ENCODE results near the gene NOS1AP.
"Not testable (repeated sequence)": the region's sequence is repeated elsewhere in the genome, so short reads cannot be mapped to it uniquely, and the experiment has no call there.

NOS1AP gene

DNA sequence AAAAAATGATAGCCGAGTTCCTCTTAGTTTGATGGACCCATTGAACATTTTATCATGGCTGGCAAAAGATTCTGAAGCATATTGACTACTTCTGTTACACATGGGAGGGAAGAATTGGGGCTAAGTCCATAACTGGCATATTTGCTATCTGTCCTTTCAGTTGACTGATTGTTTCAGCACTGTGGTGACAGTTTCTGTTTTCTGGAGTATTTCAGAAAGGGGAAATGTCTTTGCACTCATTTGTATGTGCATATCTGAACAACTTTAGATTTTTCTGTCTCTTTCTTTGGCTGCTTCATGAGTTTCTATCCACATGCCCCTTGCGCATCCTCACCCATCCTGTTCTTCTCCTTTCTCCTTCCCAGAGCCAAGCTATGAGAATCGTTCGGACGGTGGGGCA is 274.0 kb downstream of the NOS1AP start:
- DNase-seq: no peak

DNA sequence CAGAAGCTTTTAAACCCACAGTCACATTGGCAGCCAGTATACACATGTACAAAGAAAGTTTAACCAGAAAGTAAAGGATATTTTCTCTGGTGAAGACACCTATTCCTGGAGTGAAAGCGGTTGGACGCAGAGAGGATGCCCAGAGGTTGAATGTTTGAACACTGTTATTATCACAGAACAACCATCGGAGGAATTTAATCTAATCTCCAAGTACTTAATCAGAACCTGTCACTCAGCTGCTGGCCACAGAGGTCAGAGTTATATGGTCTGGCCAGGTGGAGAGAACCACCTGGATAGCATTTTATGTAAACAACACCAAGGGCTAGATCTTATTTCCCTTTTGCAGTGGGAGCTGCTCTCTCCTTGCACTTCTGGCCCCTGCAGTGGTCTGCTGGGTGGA is 277.8 kb downstream of the NOS1AP start:
- DNase-seq: no peak

DNA sequence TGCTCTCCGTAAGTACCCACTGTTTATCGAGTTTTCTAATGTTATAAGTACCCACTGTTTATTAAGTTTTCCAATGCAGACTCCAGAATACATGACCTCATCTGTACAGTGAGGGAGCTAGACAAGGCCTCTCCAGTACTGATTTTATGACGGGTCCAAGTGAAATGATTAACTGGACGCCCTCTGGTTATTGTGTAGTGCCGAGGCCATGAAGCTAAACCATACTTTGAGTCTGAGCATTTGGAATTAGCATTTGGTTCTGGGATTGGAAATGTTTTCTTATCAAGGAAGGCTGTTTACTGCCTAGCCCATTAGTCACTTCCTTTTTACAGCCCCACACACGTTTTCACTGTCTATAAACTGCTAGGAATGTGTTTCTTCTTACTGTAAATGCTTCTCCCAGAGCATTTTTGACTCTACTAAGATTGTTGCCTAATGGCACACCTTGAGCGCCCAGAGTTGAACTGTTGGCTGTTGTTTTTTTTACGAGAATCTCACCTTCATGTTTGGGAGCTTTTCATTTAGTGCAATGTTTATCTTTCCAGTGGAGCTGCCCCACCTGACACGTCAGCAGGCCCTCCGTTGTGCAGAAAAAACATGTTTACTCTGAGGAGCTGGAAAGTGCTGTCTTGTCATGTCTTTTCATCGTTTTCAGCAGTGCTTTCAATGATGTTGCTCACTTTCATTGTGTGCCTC is 280.3 kb downstream of the NOS1AP start:
- no peak for DNase-seq

DNA sequence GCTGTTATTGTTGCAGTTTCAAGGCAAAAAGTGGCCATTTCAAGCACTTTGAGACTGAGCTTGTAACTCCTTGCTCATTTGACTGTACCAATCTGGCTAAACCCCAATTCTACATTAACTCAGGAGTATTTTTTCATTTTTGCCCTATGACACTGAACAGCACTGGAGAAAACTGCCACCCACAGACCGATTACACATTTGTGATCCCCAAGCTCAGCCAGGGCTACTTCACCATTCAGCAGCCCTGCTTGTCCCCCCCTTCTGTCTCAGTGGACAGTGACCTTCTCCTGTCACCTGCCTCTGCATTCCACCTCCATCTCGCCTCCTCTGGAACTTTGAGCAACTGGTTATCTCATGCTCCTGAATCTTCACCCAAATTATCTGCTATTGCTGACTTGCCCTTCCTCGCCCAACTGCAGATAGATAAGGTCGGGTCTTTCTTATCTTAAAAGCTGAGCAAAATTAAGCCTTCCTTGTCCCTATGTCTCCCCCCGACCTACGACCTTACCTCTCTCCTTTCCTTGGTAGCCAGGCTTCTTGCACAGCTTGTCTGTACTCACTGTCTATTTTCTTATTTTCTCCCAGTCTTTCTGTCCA is 281.9 kb downstream of the NOS1AP start:
- DNase-seq: no peak

DNA sequence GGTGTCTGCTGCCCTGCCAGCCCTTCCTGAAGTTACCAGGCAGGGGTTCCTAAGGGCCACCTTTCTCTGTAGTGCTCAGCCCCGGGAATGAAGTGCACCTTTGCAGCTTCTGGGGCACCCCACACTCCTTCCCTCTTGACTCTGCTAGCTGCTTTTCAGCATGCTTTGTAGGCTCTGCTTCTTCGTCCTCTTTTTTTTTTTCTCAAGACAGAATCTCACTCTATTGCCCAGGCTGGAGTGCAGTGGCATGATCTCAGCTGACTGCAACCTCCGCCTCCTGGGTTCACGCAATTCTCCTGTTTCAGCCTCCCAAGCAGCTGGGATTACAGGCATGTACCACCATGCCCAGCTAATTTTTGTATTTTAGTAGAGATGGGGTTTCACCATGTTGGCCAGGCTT is 282.4 kb downstream of the NOS1AP start:
- not testable (repeated sequence) for DNase-seq

DNA sequence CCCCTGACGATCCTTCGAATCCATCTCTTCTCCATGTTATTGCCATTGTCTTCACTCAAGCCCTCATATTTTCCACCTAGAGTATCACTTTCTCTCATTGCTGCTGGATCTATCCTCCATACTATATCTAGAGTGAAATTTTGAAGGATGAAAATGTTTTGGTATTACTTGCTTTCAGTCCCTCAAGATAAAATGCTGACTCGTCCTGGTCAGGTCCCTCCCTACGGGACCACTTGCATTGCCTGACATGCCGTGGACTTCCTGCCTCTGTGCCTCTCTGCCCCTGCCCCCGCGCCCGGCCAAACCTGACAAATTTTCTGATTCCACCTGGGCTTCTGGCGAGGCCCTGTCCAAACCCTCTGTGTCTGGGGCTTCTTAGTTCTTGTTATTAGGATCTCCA is 283.6 kb downstream of the NOS1AP start:
- DNase-seq: no peak

DNA sequence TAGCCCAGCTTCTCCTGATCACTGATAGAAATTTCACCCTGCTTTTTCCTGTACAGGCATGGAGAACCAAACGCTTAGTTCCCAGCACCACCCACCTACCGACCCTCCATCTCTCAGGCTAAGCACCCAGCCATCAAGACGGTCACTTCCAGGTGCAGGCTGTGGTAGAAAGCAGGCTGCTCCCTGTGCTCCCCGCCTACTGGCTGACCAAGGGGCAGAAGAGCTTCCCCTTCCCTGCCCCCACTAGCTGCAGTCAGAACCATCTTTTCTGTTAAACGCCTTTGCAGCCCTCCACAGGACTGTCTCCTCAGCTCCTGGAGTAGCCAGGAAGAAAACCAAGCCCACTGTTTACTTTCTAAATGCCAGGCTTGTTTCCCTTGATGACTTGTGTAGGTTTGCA is 284.2 kb downstream of the NOS1AP start:
- DNase-seq: no peak

DNA sequence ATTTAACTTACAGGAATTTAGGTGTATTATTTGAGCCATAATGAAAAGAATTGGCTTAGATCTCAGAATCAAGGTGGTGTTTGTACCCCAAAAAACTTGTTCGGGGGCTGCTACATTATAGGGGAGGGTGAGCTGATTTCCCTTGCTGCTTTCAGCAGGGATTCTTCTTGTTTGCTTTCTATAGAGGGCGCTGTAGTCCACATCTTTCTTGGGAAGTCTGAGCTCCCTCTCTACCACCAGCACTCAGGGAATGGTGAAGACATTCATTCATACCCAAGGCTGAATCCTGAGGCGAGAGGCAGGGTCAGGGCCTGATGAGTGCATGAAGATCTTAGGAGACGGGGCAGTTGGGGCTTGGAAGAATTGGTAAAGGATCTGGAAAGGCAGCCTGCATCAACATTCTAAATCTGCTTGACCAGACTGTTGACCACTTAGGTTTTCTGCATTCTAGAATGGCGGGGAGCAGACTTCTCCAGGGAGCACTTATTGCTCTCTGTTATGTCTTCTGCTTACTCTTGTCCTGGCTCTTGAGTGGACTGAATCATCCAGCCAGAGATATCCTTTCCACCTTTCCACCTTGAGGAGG is 288.3 kb downstream of the NOS1AP start:
- DNase-seq: no peak

DNA sequence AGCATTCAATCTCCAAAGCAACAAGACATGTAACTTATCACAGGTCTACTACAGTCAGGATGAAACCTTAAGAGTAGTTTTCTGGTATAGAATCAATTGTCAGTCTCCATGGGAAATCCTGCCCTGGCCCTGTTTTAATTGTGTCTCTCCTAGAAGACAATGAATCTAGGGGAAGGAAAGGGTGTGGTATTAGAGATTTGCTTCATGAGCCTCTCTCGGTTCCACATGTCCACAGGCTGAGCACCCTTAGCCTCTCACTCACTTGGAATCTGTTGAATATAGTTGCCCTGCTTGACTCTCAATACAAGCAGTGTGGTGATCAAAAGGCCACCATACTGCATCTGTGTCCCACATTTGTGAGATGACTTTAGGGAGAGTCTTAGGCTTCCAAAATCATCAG is 289.4 kb downstream of the NOS1AP start:
- no peak for DNase-seq

DNA sequence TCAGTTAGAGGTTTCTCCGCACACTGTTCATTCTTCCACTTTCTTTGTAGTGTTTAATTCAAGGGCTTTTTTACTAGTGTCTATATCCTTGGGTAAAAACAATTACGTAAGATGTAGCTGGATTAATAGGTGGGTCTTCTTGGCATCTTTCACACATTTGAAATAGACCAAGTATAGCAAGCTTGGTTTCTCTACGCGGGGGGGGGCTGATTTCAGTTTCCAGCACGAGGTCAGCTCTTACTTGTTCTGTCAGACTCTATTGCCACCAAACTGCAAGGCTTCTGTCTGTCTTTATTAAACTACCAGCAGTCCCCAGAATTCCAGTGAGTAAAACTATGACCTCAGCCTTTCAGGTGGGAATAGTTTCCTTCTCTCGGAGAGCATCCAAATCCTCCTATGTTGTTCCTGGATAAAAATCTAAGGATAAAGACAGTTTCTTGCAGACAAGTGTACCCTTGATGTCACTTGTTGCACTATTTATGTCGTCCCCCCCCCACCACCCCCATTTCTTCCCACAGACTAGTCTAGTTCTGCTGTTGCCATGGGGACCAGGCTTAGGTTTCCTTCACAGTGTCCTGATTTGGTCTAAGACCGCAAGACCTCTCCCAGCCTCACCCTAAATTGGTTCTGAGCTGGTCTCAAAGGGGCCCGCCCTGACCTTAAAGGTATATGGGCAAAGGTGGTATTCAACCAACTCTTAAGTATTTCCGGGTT is 290.2 kb downstream of the NOS1AP start:
- no peak for DNase-seq

DNA sequence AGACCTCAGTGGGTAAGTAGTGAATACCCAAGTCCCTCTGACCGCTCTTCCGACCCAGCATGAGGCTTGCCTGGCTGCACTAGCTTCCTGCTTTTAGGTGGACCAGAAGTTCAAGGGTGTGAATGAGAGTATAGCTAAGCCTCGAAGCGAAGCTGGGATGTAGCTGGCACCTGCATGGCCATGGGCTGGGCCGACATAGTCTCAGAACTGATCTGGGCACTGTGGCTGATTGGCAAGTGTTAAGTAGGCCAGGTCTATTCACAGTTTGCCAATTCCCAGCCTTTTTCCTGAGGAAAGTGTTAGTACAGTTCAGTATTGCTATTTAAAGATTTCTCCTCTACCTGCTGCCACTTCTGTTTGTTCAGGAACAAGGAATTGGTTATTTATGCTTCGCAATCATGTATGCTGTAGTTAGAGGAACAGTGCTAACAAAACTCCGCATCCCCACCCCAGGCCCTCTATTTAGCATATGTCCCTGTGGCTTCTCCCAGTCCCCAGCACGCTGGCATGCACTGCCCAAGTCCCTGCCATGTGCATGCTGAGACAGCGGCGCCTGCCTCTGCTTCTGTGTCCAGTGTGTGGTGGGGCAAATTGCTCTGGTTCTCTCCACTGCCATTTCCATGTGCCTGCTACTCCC is 290.9 kb downstream of the NOS1AP start:
- DNase-seq: no peak

DNA sequence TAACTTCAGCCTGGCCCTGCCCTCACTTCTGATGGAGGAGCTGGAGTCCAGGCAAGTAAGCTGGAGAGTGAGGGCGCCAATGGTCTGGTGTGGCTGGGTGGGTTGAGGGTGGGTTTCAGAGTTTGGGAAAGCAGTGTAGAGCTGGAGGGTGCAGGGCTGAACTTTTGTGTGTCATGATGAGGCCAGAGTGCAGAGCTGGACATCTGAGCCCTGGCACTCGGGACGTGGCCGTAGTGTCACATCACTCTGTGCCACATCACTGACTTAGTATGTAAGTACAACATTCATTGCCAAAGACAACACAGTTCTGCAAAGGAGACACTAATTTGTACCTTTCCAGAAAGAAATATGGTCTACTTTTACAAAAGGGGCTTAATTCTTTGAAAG is 291.4 kb downstream of the NOS1AP start:
- DNase-seq: no peak

DNA sequence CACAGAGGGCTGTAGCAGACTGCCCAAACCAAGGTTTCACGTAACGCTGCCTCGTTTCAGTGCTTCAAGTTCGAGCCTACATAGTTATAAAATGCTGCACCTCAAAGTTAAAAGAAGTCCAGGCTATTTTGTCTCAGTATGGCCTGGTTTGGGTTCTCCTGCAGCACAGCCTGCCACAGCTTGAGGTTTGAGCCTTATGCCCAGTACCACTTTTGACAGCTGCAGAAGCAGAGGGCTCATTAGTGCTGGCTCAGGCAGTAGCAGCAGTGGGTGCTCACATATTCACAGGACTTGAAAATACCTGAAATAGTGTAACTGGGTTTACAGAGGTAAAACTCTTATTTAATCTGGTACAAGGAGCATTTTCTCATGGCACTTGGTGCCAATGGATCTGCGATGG is 291.9 kb downstream of the NOS1AP start:
- no peak for DNase-seq

DNA sequence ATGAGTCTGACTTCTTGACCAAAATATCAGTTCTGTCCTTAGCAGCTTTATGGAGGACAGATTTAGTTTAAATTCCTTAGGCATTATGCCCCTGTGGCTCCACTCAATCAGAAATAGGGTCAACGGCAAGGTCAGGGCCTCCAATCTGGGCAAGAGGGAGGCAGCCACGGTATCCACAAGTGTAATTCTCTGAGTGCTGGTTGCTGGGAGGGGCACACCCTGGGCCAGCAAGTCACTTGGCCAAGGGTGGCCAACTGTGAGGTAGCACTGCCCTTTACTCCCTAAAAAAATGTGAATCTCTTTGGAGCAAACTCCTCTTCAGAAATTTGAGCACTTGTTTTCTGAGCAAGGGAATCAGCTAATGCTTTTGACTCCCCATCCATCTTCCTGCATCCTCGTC is 294.3 kb downstream of the NOS1AP start:
- DNase-seq: no peak

DNA sequence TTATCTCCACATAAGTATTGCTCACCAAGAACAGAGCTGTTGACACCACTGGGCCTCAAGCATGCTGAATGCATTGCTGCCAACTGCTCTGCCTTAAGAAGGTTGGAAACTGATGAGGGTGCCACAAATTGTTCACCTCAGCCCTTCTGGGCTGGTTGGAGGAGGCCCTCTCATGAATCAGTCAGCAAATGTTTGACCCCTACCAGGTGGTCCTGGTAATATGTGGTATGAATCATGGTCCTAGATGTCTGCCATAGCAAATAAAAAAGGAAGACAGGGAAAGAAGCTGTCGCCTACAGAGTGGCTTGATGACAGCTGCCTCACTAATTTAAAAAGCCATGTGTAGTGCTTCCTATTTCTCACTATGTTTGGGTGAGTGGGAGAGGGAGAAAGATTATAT is 295.0 kb downstream of the NOS1AP start:
- no peak for DNase-seq

DNA sequence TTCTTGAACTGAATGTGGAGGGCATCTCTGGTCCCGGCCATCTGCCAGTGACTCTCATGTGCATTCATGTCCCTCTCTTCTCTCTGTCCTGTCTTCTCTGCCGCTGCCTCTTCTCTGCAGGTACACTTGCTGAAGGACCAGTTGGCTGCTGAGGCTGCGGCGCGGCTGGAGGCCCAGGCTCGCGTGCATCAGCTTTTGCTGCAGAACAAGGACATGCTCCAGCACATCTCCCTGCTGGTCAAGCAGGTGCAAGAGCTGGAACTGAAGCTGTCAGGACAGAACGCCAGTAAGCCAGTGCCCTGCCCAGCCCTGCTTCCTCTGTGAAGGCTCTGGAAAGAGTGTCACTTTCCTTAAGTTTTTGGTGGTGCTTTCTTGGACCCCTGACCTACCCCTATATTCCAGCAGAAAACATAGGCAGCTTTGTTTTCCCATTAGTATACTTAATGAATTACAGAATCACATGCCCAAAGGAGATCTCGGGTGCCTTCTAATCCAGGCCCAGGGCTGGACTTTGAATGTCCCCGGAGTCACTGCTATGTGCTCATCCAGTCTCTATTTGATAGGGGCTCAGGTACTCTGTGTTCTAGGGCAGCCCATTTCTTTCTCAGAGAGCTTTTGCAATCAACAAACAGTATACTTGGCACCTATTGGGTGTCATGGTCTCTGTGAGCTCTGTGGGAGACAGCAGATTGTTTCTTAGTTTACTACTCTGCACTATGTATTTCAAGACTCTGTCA is 296.0 kb downstream of the NOS1AP start:
- DNase-seq: no peak

DNA sequence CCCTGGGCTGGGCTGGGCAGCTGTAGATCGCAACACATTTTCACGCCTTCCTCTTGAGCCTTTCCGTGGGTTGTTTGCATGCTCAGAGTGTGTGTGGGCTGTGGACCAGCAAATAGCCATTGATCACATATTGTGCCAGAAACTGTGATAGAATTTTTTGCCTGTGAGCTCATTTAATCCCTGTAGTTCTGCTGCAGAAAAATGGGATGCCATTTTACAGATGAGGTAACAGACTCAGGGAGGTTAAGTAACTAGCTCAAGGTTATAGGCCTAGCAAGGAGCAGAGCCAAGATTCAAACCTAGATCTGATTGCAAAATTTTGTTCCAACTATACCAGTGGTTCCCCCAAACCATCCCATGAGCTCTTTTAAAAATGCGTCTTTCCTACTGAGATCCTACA is 296.7 kb downstream of the NOS1AP start:
- DNase-seq: no peak

DNA sequence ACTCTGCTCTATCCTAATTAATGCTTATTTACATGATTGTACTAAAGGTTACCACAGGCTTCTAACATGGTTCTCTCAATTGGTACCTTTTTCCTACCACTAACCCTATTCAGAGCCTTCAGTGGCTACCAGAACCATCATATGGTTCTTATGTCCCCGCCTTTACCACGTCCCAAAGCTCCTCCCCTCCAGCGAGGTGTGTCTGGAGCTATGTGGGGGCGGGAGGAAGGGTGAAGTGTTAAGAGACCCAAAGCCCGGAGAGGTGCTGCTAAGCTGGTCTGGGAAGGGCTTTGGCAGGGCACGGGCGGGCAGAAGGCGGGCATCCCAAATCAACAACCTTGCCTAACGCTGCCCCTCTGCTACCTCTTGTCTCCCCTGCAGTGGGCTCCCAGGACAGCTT is 297.2 kb downstream of the NOS1AP start:
- no peak for DNase-seq

DNA sequence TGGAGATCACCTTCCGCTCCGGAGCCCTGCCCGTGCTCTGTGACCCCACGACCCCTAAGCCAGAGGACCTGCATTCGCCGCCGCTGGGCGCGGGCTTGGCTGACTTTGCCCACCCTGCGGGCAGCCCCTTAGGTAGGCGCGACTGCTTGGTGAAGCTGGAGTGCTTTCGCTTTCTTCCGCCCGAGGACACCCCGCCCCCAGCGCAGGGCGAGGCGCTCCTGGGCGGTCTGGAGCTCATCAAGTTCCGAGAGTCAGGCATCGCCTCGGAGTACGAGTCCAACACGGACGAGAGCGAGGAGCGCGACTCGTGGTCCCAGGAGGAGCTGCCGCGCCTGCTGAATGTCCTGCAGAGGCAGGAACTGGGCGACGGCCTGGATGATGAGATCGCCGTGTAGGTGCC is 297.6 kb downstream of the NOS1AP start:
- DNase-seq: no peak

DNA sequence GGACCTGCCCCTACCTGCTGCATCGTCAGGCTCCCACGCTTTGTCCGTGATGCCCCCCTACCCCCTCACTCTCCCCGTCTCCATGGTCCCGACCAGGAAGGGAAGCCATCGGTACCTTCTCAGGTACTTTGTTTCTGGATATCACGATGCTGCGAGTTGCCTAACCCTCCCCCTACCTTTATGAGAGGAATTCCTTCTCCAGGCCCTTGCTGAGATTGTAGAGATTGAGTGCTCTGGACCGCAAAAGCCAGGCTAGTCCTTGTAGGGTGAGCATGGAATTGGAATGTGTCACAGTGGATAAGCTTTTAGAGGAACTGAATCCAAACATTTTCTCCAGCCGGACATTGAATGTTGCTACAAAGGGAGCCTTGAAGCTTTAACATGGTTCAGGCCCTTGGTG is 298.3 kb downstream of the NOS1AP start:
- DNase-seq: no peak

DNA sequence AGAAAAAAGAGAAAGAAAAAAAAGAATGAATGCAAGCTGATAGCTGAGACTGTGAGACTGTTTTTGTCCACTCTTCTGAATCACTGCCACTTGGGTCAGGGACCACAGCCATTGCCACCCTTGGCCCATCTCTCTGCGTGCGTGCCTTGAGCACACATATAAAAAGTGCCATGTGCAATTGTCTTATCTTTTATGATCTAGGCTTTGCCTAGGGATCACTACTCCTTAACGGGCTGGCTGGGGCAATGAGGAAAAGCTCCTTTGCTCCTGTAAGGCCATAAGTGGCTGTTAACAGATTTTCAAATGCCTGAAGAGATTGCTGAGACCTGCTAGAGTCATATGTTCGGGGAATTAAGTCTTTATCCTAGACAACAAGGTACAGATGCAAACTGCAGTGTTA is 299.0 kb downstream of the NOS1AP start:
- DNase-seq: no peak

DNA sequence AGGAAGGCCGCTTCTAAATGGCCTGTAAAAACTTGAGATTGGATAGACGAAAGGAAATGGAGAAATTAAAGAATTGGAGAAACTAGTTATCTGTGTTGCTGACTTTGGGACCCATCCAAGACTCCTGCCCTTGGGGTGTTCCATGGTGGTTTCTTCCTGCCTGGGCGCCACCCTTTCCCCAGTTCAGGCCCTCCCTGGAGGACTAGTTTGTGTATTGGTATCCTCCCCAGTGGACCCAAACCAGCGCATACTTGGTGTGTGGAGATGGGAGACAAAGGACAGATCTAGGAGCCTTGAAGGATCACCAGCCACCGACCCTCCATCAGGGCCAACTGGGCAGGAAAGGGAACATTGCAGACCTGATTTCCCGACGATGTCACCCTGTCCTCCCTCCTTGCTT is 300.1 kb downstream of the NOS1AP start:
- DNase-seq: no peak

DNA sequence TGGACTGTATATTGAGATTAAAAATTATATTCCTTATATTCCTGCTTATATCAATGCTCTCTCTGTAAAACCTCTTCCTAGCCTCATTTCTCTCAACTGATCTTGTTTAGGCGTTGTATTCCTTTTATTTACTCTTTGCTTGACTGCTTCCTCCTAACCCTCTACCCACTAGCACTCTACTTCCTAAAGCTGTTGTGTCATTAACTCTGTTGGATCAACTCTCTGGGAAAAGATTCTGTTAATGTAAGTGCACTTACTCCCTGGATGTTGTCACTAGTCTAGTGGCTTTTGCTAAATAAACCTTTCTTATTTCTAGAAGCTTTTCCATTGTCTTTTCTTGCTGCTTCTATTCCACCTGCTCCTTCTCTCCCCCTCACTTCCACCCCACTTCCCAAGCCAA is 300.7 kb downstream of the NOS1AP start:
- DNase-seq: no peak
